ENCODE data around the gene IP6K3. TPM values are rescaled to one million over a fixed set of nuclear protein-coding genes. Genes with fewer than 3 reads are reported as not detected.

The IP6K3 gene
- total RNA-seq, 1 donor from 2014 or later = 0.16 TPM

DNA sequence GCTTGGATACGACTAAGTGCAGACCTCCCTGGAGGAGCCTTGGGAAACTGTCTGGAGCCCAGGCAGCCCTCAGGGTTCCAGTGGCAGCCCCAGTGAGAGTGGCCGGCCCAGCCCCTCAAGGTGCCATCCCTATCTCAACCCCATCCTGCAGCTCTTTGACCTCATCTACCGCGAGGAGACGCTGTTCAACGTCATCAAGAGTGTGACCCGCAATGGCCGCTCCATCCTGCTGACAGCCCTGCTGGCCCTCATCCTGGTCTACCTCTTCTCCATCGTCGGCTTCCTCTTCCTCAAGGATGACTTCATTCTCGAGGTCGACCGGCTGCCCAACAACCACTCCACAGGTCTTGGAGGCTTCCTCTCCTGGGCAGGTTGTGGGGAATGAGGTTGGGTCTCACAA lies 55.9 kb downstream of the IP6K3 start:
- H3K4me1 Mint-ChIP-seq = peaks cover 20% of the 10 kb centered on the region
- no peaks in the 10 kb centered on the region for H3K36me3 Mint-ChIP-seq
- H3K4me3 Mint-ChIP-seq = no peak overlapping the region
- H3K9me3 Mint-ChIP-seq = no peaks in the 10 kb centered on the region
- TF ChIP-seq CTCF (IDR thresholded peaks at IDR 0.05; ENCODE audit: unreplicated experiment) = no peak
- no peak for DNase-seq (ENCODE audit: low spot score in 2 of 2, unreplicated experiment in 2 of 2)
- H3K27ac Mint-ChIP-seq = no peak overlapping the region
- H3K27me3 Mint-ChIP-seq (ENCODE audit: low read depth) = no peaks in the 10 kb centered on the region

GRCh38 chr6:33689879-33690278 lies 56.8 kb downstream of the IP6K3 start:
- Mint-ChIP-seq H3K27ac (no peak overlapping the region), H3K27me3 (ENCODE audit: low read depth) (no peaks in the 10 kb centered on the region), H3K4me1 (peaks cover 20% of the 10 kb centered on the region), H3K9me3 (no peaks in the 10 kb centered on the region), H3K36me3 (no peaks in the 10 kb centered on the region), H3K4me3 (no peak overlapping the region)
- DNase-seq (ENCODE audit: low spot score in 2 of 2, unreplicated experiment in 2 of 2) = no peak
- no peak for TF ChIP-seq CTCF (IDR thresholded peaks at IDR 0.05; ENCODE audit: unreplicated experiment)

GRCh38 chr6:33689148-33689494 lies 57.6 kb downstream of the IP6K3 start:
- Mint-ChIP-seq H3K27me3 (ENCODE audit: low read depth) (no peaks in the 10 kb centered on the region), H3K9me3 (no peaks in the 10 kb centered on the region), H3K36me3 (no peaks in the 10 kb centered on the region), H3K4me1 (peaks cover 16% of the 10 kb centered on the region), H3K27ac (no peak overlapping the region), H3K4me3 (no peak overlapping the region)
- no peak for TF ChIP-seq CTCF (IDR thresholded peaks at IDR 0.05; ENCODE audit: unreplicated experiment)
- DNase-seq (ENCODE audit: low spot score in 2 of 2, unreplicated experiment in 2 of 2) = no peak

DNA sequence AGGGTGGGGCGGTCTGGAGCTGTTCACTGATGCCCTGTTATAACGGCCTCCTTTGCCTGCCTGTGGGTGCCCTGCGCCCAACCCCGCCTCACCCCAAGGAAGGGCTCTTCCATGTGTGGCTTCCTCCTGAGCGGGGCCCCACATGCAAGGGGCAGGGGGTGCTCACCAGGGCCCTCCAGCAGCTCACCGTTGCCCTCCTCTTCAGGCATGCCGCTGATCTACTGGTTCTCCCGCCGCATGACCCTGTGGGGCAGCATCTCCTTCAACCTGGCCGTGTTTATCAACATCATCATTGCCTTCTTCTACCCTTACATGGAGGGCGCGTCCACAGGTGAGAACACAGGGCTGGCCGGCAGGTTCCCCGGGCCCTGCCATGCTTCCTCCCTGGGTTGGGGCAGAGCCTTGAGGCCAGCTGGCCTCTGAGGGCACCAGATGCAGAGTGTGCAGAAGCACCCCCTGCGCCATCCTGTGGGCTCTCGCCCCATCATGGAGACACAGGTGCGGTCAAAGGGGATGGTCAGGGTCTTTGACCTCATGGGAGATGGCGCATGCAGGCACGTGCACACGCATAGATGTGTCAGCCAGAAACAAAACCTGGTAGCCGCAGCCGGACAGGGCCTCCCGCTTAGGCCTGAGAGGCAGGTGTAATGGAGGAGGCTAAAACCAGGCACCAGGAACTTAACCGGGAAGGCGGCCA lies 58.1 kb downstream of the IP6K3 start:
- no peaks in the 10 kb centered on the region for H3K36me3 Mint-ChIP-seq
- DNase-seq (ENCODE audit: low spot score in 2 of 2, unreplicated experiment in 2 of 2) = no peak
- TF ChIP-seq CTCF (IDR thresholded peaks at IDR 0.05; ENCODE audit: unreplicated experiment) = no peak
- H3K27me3 Mint-ChIP-seq (ENCODE audit: low read depth) = no peaks in the 10 kb centered on the region
- H3K9me3 Mint-ChIP-seq = no peaks in the 10 kb centered on the region
- H3K27ac Mint-ChIP-seq = no peak overlapping the region
- peaks cover 13% of the 10 kb centered on the region for H3K4me1 Mint-ChIP-seq
- H3K4me3 Mint-ChIP-seq = no peak overlapping the region

DNA sequence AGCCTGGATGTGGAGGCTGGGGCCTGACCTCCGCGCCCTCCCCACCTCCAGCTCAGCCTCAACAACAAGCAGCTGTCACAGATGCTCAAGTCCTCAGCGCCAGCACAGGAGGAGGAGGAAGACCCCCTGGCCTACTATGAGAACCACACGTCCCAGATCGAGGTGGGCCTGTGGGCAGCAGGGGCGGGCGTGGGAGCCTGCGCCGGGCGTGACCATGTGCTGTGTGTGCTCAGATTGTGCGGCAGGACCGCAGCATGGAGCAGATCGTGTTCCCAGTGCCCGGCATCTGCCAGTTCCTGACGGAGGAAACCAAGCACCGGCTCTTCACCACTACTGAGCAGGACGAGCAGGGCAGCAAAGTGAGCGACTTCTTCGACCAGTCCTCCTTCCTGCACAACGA lies 58.7 kb downstream of the IP6K3 start:
- H3K4me3 Mint-ChIP-seq = no peak overlapping the region
- H3K9me3 Mint-ChIP-seq = no peaks in the 10 kb centered on the region
- no peak for DNase-seq (ENCODE audit: low spot score in 2 of 2, unreplicated experiment in 2 of 2)
- H3K27ac Mint-ChIP-seq = no peak overlapping the region
- H3K4me1 Mint-ChIP-seq = peaks cover 13% of the 10 kb centered on the region
- no peak for TF ChIP-seq CTCF (IDR thresholded peaks at IDR 0.05; ENCODE audit: unreplicated experiment)
- H3K36me3 Mint-ChIP-seq = no peaks in the 10 kb centered on the region
- H3K27me3 Mint-ChIP-seq (ENCODE audit: low read depth) = no peaks in the 10 kb centered on the region
